ENCODE data around the gene P2RY1. TPM values are rescaled to one million over a fixed set of nuclear protein-coding genes. Genes with fewer than 3 reads are reported as not detected.

P2RY1 gene
- total RNA-seq, 1 donor from 2014 or later, result 1.7 TPM

DNA sequence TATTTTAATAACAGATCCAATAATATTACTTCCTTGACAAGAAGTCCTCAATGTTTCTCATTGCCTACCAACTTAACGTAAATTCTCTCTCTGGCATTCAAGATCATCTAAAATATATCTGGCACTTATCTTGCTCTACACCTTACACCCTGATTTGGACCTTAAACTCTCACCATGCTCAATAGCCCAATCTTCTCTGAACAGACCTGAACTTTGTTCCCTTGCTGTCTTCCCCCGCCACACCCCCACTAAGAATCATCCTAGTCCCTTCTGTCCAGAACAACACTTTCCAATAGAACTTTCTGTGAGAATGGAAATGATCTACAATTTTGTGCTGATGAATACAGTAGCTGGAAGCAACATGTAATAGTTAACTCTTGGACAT, 44.9 kb downstream of the P2RY1 start:
- no peak overlapping the region for H3K4me3 Mint-ChIP-seq (ENCODE audit: low read depth)
- no peaks in the 10 kb centered on the region for H3K4me1 Mint-ChIP-seq (ENCODE audit: low read depth)
- H3K36me3 Mint-ChIP-seq (ENCODE audit: low read depth), result no peaks in the 10 kb centered on the region
- peaks cover 3% of the 10 kb centered on the region for H3K9me3 Mint-ChIP-seq
- no peak for DNase-seq (ENCODE audit: low spot score)
- H3K27me3 Mint-ChIP-seq (ENCODE audit: low read depth), result no peaks in the 10 kb centered on the region
- intact Hi-C loops (cut with micrococcal nuclease), result no loop called here
- no peak overlapping the region for H3K27ac Mint-ChIP-seq

DNA sequence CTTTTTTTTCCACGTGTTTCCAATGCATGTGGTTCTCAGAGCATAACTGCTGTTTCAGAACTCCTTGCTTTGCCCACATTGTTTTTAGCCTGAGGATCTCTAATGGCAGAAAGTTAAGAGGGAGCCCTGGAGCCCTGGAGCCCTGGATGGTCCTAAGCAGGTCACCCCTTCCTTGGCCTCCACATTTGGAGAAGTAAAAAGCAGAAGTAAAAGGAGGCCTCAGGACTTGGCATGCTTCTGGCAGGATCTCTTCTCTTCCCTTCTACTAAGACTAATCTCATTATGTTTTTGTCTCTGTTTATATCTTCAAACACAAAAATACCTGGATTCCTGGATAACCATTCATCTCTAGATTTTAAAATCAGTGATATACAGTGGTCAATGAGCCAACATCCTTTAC, 50.1 kb downstream of the P2RY1 start:
- H3K27ac Mint-ChIP-seq, result no peak overlapping the region
- H3K36me3 Mint-ChIP-seq (ENCODE audit: low read depth), result no peaks in the 10 kb centered on the region
- intact Hi-C loops (cut with micrococcal nuclease), result no loop called here
- no peaks in the 10 kb centered on the region for H3K9me3 Mint-ChIP-seq
- no peaks in the 10 kb centered on the region for H3K4me1 Mint-ChIP-seq (ENCODE audit: low read depth)
- H3K27me3 Mint-ChIP-seq (ENCODE audit: low read depth), result peaks cover 2% of the 10 kb centered on the region
- H3K4me3 Mint-ChIP-seq (ENCODE audit: low read depth), result no peak overlapping the region
- no peak for DNase-seq (ENCODE audit: low spot score)

All from activated T-helper 2 cell treated with anti-CD3 and anti-CD28 coated beads, Interferon-gamma antibody, Interleukin-2, Interleukin-4, amounts not matched to agents 10 μg/mL and 5 μg/mL and 100 μg/mL, durations not matched to agents 14 hours and 24 hours and 36 hours (primary cell).